Measurements from ENCODE around the gene CA7.

- TF ChIP-seq CTCF (IDR thresholded peaks at IDR 0.05): peak; percentile 94 to 99 (median 96)
- no peak for TF ChIP-seq EP300 (IDR thresholded peaks at IDR 0.05)
These were observed 13.5 kb upstream of the CA7 start, which contains the start of gene NAE1 for GRCh38 chr16:66830422-66831404.
